H1 (cell line): ENCODE data around the gene FHAD1. TPM values are rescaled to one million over a fixed set of nuclear protein-coding genes. Genes with fewer than 3 reads are reported as not detected.

Experiments used
- CHD7 ChIP-seq: fragments of 300-600 bp; sonication (generic); IDR thresholded peaks from 2 replicates; pipeline ENCODE4 v1.7.1; 2012; ENCODE audit warnings: low read length, moderate library complexity, mild to moderate bottlenecking, inconsistent platforms; ENCODE audit not compliant: insufficient replicate concordance
- CREB1 ChIP-seq: IDR thresholded peaks from 2 replicates; pipeline ENCODE4 v1.6.1; 2012; ENCODE audit warnings: inconsistent platforms
- CTBP2 ChIP-seq: IDR thresholded peaks from 2 replicates; pipeline ENCODE4 v1.7.0; 2011; ENCODE audit warnings: borderline replicate concordance, mild to moderate bottlenecking, moderate library complexity, mixed read lengths, low read length; ENCODE audit not compliant: insufficient read depth, insufficient read length
- EZH2 ChIP-seq: fragments of 200-600 bp; sonication (generic); IDR thresholded peaks from 2 replicates; pipeline ENCODE4 v1.7.1; 2012; ENCODE audit warnings: low read depth, mild to moderate bottlenecking, moderate library complexity, low read length, inconsistent platforms; ENCODE audit not compliant: severe bottlenecking
- RFX5 ChIP-seq: IDR thresholded peaks from 2 replicates; pipeline ENCODE4 v1.6.1; 2011; ENCODE audit warnings: low read depth, low read length, improper control_type of control experiment, borderline replicate concordance
- SP1 ChIP-seq: IDR thresholded peaks from 2 replicates; pipeline ENCODE4 v1.6.1; 2011; ENCODE audit warnings: low read depth, low read length
- SP4 ChIP-seq: IDR thresholded peaks from 2 replicates; pipeline ENCODE4 v1.6.1; 2012; ENCODE audit warnings: low read length, inconsistent platforms
- polyA plus RNA-seq, 7 experiments: library from polyadenylated mRNA; depleted of rRNA in 3 of 7; stranded (reverse) in 5 of 7; unstranded in 2 of 7; fragments of >200 nt in 5 of 7; fragments of 200-250 nt in 2 of 7; gene quantifications; 1 replicate in 5 of 7; 2 replicates in 1 of 7; 4 replicates in 1 of 7; pipeline versions ENCODE4 v1.2.1 to v1.2.3, GENCODE V29; 2011 to 2013; ENCODE audit warnings: missing spikeins in 2 of 7, mixed read lengths in 2 of 7
- total RNA-seq: library from RNA; stranded (reverse); fragmentation: NEBNext Ultra II Directional; extraction: Animal tissue kit (Norgen Biotek cat#: 25700); gene quantifications from 2 replicates; pipeline ENCODE4 v1.2.1, GENCODE V29; 2021
- TF ChIP-seq, protein P1 (sequence below): IDR thresholded peaks from 2 replicates; pipeline ENCODE4 v1.6.1; 2012; ENCODE audit warnings: low read length, inconsistent platforms
- TF ChIP-seq, protein P2 (sequence below): IDR thresholded peaks from 2 replicates; pipeline ENCODE4 v1.6.1; 2012; ENCODE audit warnings: inconsistent platforms

Gene FHAD1
- total and polyA plus RNA-seq, 2 of the 8 experiments (the other 6 are each of a cell fraction or from before 2014, with no cell fraction given) = 0.39 to 0.69 TPM

DNA sequence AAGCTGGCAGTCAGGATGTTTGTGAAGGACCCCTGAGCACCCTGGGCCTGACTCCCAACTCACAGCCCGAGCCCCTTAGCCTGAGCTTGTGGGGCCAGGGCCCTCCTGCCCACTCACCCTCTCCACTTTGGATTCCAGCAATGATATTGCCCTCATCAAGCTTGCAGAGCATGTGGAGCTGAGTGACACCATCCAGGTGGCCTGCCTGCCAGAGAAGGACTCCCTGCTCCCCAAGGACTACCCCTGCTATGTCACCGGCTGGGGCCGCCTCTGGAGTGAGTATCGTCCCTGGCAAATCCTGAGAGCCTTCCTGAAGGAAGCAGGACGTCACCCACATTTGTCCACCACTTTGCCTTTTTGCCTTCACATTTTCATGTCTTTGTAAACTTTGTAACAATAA lies 196.3 kb downstream of the FHAD1 start (continued):
- no peak for TF ChIP-seq CHD7
- no peak for TF ChIP-seq CTBP2
- no peak for TF ChIP-seq SP1
- TF ChIP-seq, protein P1, sequence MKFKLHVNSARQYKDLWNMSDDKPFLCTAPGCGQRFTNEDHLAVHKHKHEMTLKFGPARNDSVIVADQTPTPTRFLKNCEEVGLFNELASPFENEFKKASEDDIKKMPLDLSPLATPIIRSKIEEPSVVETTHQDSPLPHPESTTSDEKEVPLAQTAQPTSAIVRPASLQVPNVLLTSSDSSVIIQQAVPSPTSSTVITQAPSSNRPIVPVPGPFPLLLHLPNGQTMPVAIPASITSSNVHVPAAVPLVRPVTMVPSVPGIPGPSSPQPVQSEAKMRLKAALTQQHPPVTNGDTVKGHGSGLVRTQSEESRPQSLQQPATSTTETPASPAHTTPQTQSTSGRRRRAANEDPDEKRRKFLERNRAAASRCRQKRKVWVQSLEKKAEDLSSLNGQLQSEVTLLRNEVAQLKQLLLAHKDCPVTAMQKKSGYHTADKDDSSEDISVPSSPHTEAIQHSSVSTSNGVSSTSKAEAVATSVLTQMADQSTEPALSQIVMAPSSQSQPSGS = no peak
- no peak for TF ChIP-seq SP4
- TF ChIP-seq, protein P2, sequence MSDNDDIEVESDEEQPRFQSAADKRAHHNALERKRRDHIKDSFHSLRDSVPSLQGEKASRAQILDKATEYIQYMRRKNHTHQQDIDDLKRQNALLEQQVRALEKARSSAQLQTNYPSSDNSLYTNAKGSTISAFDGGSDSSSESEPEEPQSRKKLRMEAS = no peak
- no peak for TF ChIP-seq CREB1
- no peak for TF ChIP-seq EZH2
- TF ChIP-seq RFX5 = no peak
